K562 (cell line): Measurements from ENCODE around the gene ABCG1.

ENCODE experiments used
- CTCF ChIP-seq, 3 experiments: IDR thresholded peaks in 2 of 3; conservative IDR thresholded peaks in 1 of 3; 2 replicates each; pipeline ENCODE4 v1.5.1; 2011 to 2012; ENCODE audit warnings: low read length in 3 of 3, mild to moderate bottlenecking in 3 of 3, control low read depth in 2 of 3, improper control_type of control experiment in 1 of 3, inconsistent platforms in 1 of 3, low read depth in 1 of 3, mixed read lengths in 1 of 3, moderate library complexity in 1 of 3; ENCODE audit not compliant: insufficient read depth in 2 of 3
- ERF ChIP-seq: fragments of 450-650 bp; formaldehyde crosslinking; IDR thresholded peaks from 2 replicates; pipeline ENCODE4 v1.4.0; 2020; ENCODE audit warnings: mild to moderate bottlenecking, mixed read lengths
- EZH2 ChIP-seq: IDR thresholded peaks from 2 replicates; pipeline ENCODE4 v1.6.1; 2012; ENCODE audit warnings: low read depth, mild to moderate bottlenecking, inconsistent platforms, low read length, borderline replicate concordance
- JUN ChIP-seq, 2 experiments: sonication (generic) in 1 of 2; formaldehyde crosslinking in 1 of 2; IDR thresholded peaks; 2 replicates each; pipeline versions ENCODE4 v1.6.1 to v1.8.0; 2012 to 2022; ENCODE audit warnings: borderline replicate concordance in 2 of 2, mild to moderate bottlenecking in 2 of 2, improper control_type of control experiment in 1 of 2, low read depth in 1 of 2, low read length in 1 of 2, missing genetic modification reagents in 1 of 2
- LEF1 ChIP-seq: fragments of 450-650 bp; IDR thresholded peaks from 2 replicates; pipeline ENCODE4 v1.6.1; 2016; ENCODE audit warnings: mild to moderate bottlenecking
- TF ChIP-seq, protein P1 (sequence below): fragments of 250-450 bp; sonication (Bioruptor Pico); IDR thresholded peaks from 2 replicates; pipeline ENCODE4 v1.8.0; 2021; ENCODE audit warnings: moderate library complexity, mild to moderate bottlenecking, inconsistent platforms

GRCh38 chr21:42289926-42290325, 71.0 kb downstream of the ABCG1 start:
- TF ChIP-seq ERF (CRISPR knock-in tag) (no peak), CTCF (IDR thresholded peaks at IDR 0.05 in 2 of 3, conservative IDR thresholded peaks at IDR 0.05 in 1 of 3; ENCODE audit: insufficient read depth in 2 of 3, low read depth in 1 of 3, low read length in 3 of 3) (no peak), EZH2 (no peak), LEF1 (no peak), JUN (IDR thresholded peaks at IDR 0.05; ENCODE audit: borderline replicate concordance, low read depth, low read length) (no peak), JUN (CRISPR knock-in tag; IDR thresholded peaks at IDR 0.05; ENCODE audit: borderline replicate concordance) (no peak)
- TF ChIP-seq, protein P1, sequence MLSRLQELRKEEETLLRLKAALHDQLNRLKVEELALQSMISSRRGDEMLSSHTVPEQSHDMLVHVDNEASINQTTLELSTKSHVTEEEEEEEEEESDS (CRISPR knock-in tag): no peak
